IMR-90 (cell line): ENCODE data around the gene CCL14. TPM values are rescaled to one million over a fixed set of nuclear protein-coding genes. Genes with fewer than 3 reads are reported as not detected.

Experiments
- ATAC-seq: fragments of 200-7000 bp; cut with Tn5 transposase; 2 replicates; pipeline ENCODE4 v1.9.1; 2020; ENCODE audit warnings: low read depth, mild to moderate bottlenecking, moderate library complexity
- BruUV-seq: library from RNA; stranded (reverse); fragments of 400-500 nt; replicated peaks from 2 replicates; lab custom pipeline; 2021; lab: Mats Ljungman, UMichigan
- CTCF ChIA-PET: fragments of 300-600 bp; formaldehyde crosslinking; extraction: SDS; loops from one replicate; lab custom pipeline; 2021; ENCODE audit warnings: antibody characterized with exemption; lab: Yijun Ruan, JAX
- POLR2A ChIA-PET: fragments of 300-600 bp; sonication (Branson Sonifier 250); formaldehyde crosslinking; loops from one replicate; lab custom pipeline; 2022; ENCODE audit warnings: antibody characterized with exemption; ENCODE audit not compliant: unreplicated experiment; lab: Charles Lee
- DNase-seq: peaks from one replicate; pipeline ENCODE4 v3.0.0; 2013
- H2AFZ ChIP-seq: replicated peaks from 2 replicates; pipeline ENCODE3; 2013; ENCODE audit warnings: low read length, mild to moderate bottlenecking; ENCODE audit not compliant: poor library complexity
- H2AK5ac ChIP-seq: 2 replicates; pipeline ENCODE4 v1.6.1; 2013; ENCODE audit warnings: low read depth, low read length, inconsistent platforms
- H2AK9ac ChIP-seq: replicated peaks from 2 replicates; pipeline ENCODE3; 2013; ENCODE audit warnings: mild to moderate bottlenecking, low read depth, low read length, moderate library complexity; ENCODE audit not compliant: poor library complexity
- H2BK120ac ChIP-seq: 2 replicates; pipeline ENCODE4 v1.6.1; 2013; ENCODE audit warnings: low read depth, low read length, inconsistent platforms
- H2BK15ac ChIP-seq: 3 replicates; pipeline ENCODE4 v1.6.1; 2013; ENCODE audit warnings: low read depth, low read length, inconsistent platforms
- H2BK20ac ChIP-seq: 2 replicates; pipeline ENCODE4 v1.6.1; 2013; ENCODE audit warnings: low read depth, mild to moderate bottlenecking, inconsistent platforms, low read length, moderate library complexity
- H2BK5ac ChIP-seq: 2 replicates; pipeline ENCODE4 v1.6.1; 2013; ENCODE audit warnings: mild to moderate bottlenecking, low read depth, low read length, inconsistent platforms; ENCODE audit not compliant: poor library complexity, severe bottlenecking
- H3K14ac ChIP-seq: replicated peaks from 2 replicates; pipeline ENCODE4 v1.6.1; 2013; ENCODE audit warnings: low read depth, low read length, inconsistent platforms
- H3K18ac ChIP-seq: 2 replicates; pipeline ENCODE4 v1.6.1; 2013; ENCODE audit warnings: low read depth, low read length, control low read depth
- H3K23ac ChIP-seq: 2 replicates; pipeline ENCODE4 v1.6.1; 2013; ENCODE audit warnings: low read depth, low read length, inconsistent platforms
- H3K27ac ChIP-seq: 2 replicates; pipeline ENCODE4 v1.5.1; 2013; ENCODE audit warnings: mild to moderate bottlenecking, control low read depth, low read length; ENCODE audit not compliant: insufficient read depth
- H3K27me3 ChIP-seq: 2 replicates; pipeline ENCODE4 v1.6.1; 2013; ENCODE audit warnings: low read length; ENCODE audit not compliant: control insufficient read depth, insufficient read depth
- H3K36me3 ChIP-seq: 2 replicates; pipeline ENCODE4 v1.6.1; 2013; ENCODE audit warnings: low read length, mixed read lengths; ENCODE audit not compliant: control insufficient read depth, insufficient read depth
- H3K4ac ChIP-seq: 2 replicates; pipeline ENCODE4 v1.6.1; 2013; ENCODE audit warnings: low read depth, low read length, inconsistent platforms
- H3K4me1 ChIP-seq: 2 replicates; pipeline ENCODE4 v1.6.1; 2013; ENCODE audit warnings: low read length, mixed read lengths; ENCODE audit not compliant: control insufficient read depth, insufficient read depth
- H3K4me2 ChIP-seq: 2 replicates; pipeline ENCODE4 v1.6.1; 2013; ENCODE audit warnings: low read depth, mild to moderate bottlenecking, control low read depth, low read length, moderate library complexity
- H3K4me3 ChIP-seq: 2 replicates; pipeline ENCODE4 v1.5.1; 2013; ENCODE audit warnings: low read depth, mild to moderate bottlenecking, control low read depth, low read length, moderate library complexity; ENCODE audit not compliant: insufficient read depth
- H3K56ac ChIP-seq: 2 replicates; pipeline ENCODE4 v1.6.1; 2013; ENCODE audit warnings: low read length, inconsistent platforms; ENCODE audit not compliant: insufficient read depth; ENCODE audit errors: extremely low read depth
- H3K79me1 ChIP-seq, 2 experiments: 2 replicates each; pipeline ENCODE4 v1.6.1; 2013; ENCODE audit warnings: low read length in 2 of 2, inconsistent platforms in 1 of 2, low read depth in 1 of 2
- H3K9ac ChIP-seq: 2 replicates; pipeline ENCODE4 v1.6.1; 2013; ENCODE audit warnings: low read depth, low read length, control low read depth
- H3K9me1 ChIP-seq: 2 replicates; pipeline ENCODE4 v1.6.1; 2013; ENCODE audit warnings: low read length, inconsistent platforms; ENCODE audit not compliant: insufficient read depth
- H3K9me3 ChIP-seq: 2 replicates; pipeline ENCODE4 v1.6.1; 2013; ENCODE audit warnings: low read length; ENCODE audit not compliant: control insufficient read depth, insufficient read depth
- H4K20me1 ChIP-seq: 2 replicates; pipeline ENCODE4 v1.6.1; 2013; ENCODE audit warnings: low read length, inconsistent platforms; ENCODE audit not compliant: insufficient read depth
- H4K5ac ChIP-seq: 2 replicates; pipeline ENCODE4 v1.6.1; 2013; ENCODE audit warnings: mild to moderate bottlenecking, low read depth, low read length, control low read depth
- H4K8ac ChIP-seq, 2 experiments: 2 replicates each; pipeline ENCODE4 v1.6.1; 2013; ENCODE audit warnings: low read depth in 2 of 2, low read length in 2 of 2, control low read depth in 1 of 2, inconsistent platforms in 1 of 2
- H4K91ac ChIP-seq: 2 replicates; pipeline ENCODE4 v1.6.1; 2013; ENCODE audit warnings: low read depth, low read length, inconsistent platforms; ENCODE audit not compliant: insufficient read depth
- BHLHE40 ChIP-seq: fragments of 150-350 bp; IDR thresholded peaks from 2 replicates; pipeline ENCODE4 v1.6.1; 2016; ENCODE audit warnings: mild to moderate bottlenecking, low read depth, low read length
- MAZ ChIP-seq: IDR thresholded peaks from 2 replicates; pipeline ENCODE4 v1.6.1; 2012; ENCODE audit warnings: low read depth, mild to moderate bottlenecking, low read length, improper control_type of control experiment, moderate library complexity, borderline replicate concordance
- MXI1 ChIP-seq: IDR thresholded peaks from 2 replicates; pipeline ENCODE4 v1.6.1; 2012; ENCODE audit warnings: low read depth, mild to moderate bottlenecking, low read length, moderate library complexity, borderline replicate concordance
- RFX5 ChIP-seq: IDR thresholded peaks from 2 replicates; pipeline ENCODE4 v1.8.0; 2012; ENCODE audit warnings: low read depth, mild to moderate bottlenecking, low read length, moderate library complexity
- SMC3 ChIP-seq: fragments of 150-350 bp; IDR thresholded peaks from 2 replicates; pipeline ENCODE4 v1.6.1; 2016; ENCODE audit warnings: low read depth, mild to moderate bottlenecking, antibody characterized with exemption, low read length, moderate library complexity
- WGBS, 2 experiments: methylation state at CpG; one replicate each; pipeline versions ENCODE4 v1.1.5 to v1.1.7; 2013; ENCODE audit warnings: missing lambda C conversion rate in 2 of 2; ENCODE audit not compliant: insufficient read length in 1 of 2; ENCODE audit errors: extremely low coverage in 2 of 2; 5-methylcytosine and 5-hydroxymethylcytosine counted together
- dilution Hi-C: fragments of 300-500 bp; cut with HindIII; formaldehyde crosslinking; loops from one replicate; pipeline ENCODE4 v1.14.3; 2018; ENCODE audit warnings: low sequenced_read_pairs; ENCODE audit not compliant: unreplicated experiment
- in situ Hi-C: fragments of 300-500 bp; cut with MboI; formaldehyde crosslinking; loops from 3 replicates; pipeline ENCODE4 v1.14.3; 2019; ENCODE audit warnings: low sequenced_read_pairs, inconsistent platforms, mixed read lengths
- intact Hi-C: fragments of 100-400 bp; cut with micrococcal nuclease; formaldehyde crosslinking; loops from 2 replicates; pipeline ENCODE4 v1.10.0; 2022
- polyA plus RNA-seq, 3 experiments: library from polyadenylated mRNA; depleted of rRNA; stranded (reverse); fragments of >200 nt; gene quantifications; 2 replicates each; pipeline ENCODE4 v1.2.3, GENCODE V29; 2012; ENCODE audit warnings: low replicate concordance in 1 of 3
- total RNA-seq: library from RNA; depleted of rRNA; stranded (reverse); fragments of >200 nt; gene quantifications from 2 replicates; pipeline ENCODE4 v1.2.3, GENCODE V29; 2012

CCL14 gene
- total and polyA plus RNA-seq, 2 of the 4 experiments (the other 2 are of a cell fraction) = not detected

DNA sequence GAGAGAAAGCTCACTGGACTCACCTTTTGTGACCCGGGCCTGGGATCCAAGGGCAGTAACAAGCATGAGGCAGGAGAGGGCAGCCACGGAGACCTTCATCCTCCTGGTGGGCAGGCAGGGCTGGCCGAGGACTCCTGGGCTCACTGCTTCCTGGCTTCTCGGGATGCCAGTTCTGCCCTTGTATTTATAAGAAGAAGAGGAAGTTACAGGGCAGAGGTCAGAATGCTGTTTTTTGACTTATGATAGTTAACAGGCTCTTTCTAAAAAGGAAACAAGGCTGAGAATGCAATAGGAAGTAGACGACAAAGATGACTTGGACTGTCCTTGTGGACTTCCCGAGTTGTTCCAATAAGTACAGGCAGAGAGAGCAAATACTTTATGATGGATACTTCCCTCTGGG lies 31.3 kb upstream of the CCL14 start, which contains the start of gene CCL23:
Gene CCL23 (minus strand): TSS at position 174 of the 400 bp plus-strand sequence. CDS start 75 bp downstream, at position 99.
- H3K27ac ChIP-seq = no peak within 1 kb of the TSS
- H2BK20ac ChIP-seq = no peak within 1 kb of the TSS
- no peaks in the 10 kb centered on the region for H3K9me1 ChIP-seq
- no peak within 1 kb of the TSS for H4K5ac ChIP-seq
- intact Hi-C loops = loop anchor here (2.0 kb wide), 1 partner anchor 17 kb away; no protein-coding TSS in a partner anchor
- no peak within 1 kb of the TSS for H3K23ac ChIP-seq
- H3K27me3 ChIP-seq = peaks cover 1% of the 10 kb centered on the region
- no peak within 1 kb of the TSS for H2AFZ ChIP-seq
- H3K56ac ChIP-seq = no peak within 1 kb of the TSS
- no peak for TF ChIP-seq SMC3
- no peak for TF ChIP-seq MXI1
- TF ChIP-seq BHLHE40 = no peak
- no peak for TF ChIP-seq RFX5
- TF ChIP-seq MAZ = no peak
- dilution Hi-C loops = no loop called here
- H3K14ac ChIP-seq = no peak within 1 kb of the TSS
- no peak within 1 kb of the TSS for H2AK5ac ChIP-seq
- in situ Hi-C loops = no loop called here
- H3K9ac ChIP-seq = no peak within 1 kb of the TSS
- ATAC-seq (no peak), DNase-seq (no peak)
- H4K91ac ChIP-seq = no peak within 1 kb of the TSS
- no peak within 1 kb of the TSS for H3K4ac ChIP-seq
- no peak within 1 kb of the TSS for H2AK9ac ChIP-seq
- no peak within 1 kb of the TSS for H2BK5ac ChIP-seq
- ChIA-PET POLR2A (no interaction called here), CTCF (interaction anchor here (0.6 kb wide), 1 partner anchor 180 kb away, joined by 8 read pairs; no protein-coding TSS in a partner anchor)
- H3K18ac ChIP-seq = no peak within 1 kb of the TSS
- no peaks in the 10 kb centered on the region for H3K4me1 ChIP-seq
- H3K4me3 ChIP-seq = no peak within 1 kb of the TSS
- no peak within 1 kb of the TSS for H4K8ac ChIP-seq
- H4K20me1 ChIP-seq = no peaks in the 10 kb centered on the region
- H2BK120ac ChIP-seq = no peak within 1 kb of the TSS
- no CpG with 5 or more reads among the region's 6 CpGs for WGBS, 2 experiments
- no peak within 1 kb of the TSS for H2BK15ac ChIP-seq
- H3K79me1 ChIP-seq = no peaks in the 10 kb centered on the region
- H3K4me2 ChIP-seq = no peak within 1 kb of the TSS
- no TSS peak for BruUV-seq
- no peaks in the 10 kb centered on the region for H3K36me3 ChIP-seq
- no peaks in the 10 kb centered on the region for H3K9me3 ChIP-seq
